ENCODE results near the gene IQSEC3.
"Not testable (repeated sequence)": the region's sequence is repeated elsewhere in the genome, so short reads cannot be mapped to it uniquely, and the experiment has no call there.

IQSEC3 gene

GRCh38 chr12:214003-214741 lies 147.6 kb downstream of the IQSEC3 start, which contains the start of gene SLC6A12:
Gene SLC6A12, minus strand, starts transcription at chr12:214157. Its CDS starts 4,171 bp downstream, at chr12:209986.
- WGBS, result 25% methylated on average over 13 of the region's 14 CpGs
- H3K27me3 ChIP-seq (ENCODE audit: insufficient read depth, low read length), result peaks cover 63% of the 10 kb centered on the region
- peaks cover 10% of the 10 kb centered on the region; the same call in 1 of the 2 replicates for H3K4me1 ChIP-seq (ENCODE audit: insufficient read depth, low read length)
- H3K36me3 ChIP-seq (ENCODE audit: insufficient read depth, low read length), result no peaks in the 10 kb centered on the region
- H3K9ac ChIP-seq (ENCODE audit: low read depth, low read length), result no peak within 1 kb of the TSS
- H3K4me3 ChIP-seq (ENCODE audit: low read length), result peak within 1 kb of the TSS; percentile 11; the same call in 1 of the 2 replicates
- H3K27ac ChIP-seq (ENCODE audit: low read depth, low read length), result no peak within 1 kb of the TSS
- no peaks in the 10 kb centered on the region for H3K9me3 ChIP-seq (ENCODE audit: insufficient read depth, low read depth, low read length)

- no peaks in the 10 kb centered on the region for H3K36me3 ChIP-seq (ENCODE audit: insufficient read depth, low read length)
- peaks cover 53% of the 10 kb centered on the region for H3K27me3 ChIP-seq (ENCODE audit: insufficient read depth, low read length)
- H3K9me3 ChIP-seq (ENCODE audit: insufficient read depth, low read depth, low read length), result no peaks in the 10 kb centered on the region
- peaks cover 10% of the 10 kb centered on the region; the same call in 1 of the 2 replicates for H3K4me1 ChIP-seq (ENCODE audit: insufficient read depth, low read length)
- 92% methylated on average over 6 of the region's 6 CpGs for WGBS
- H3K9ac ChIP-seq (ENCODE audit: low read depth, low read length), result no peak overlapping the region
- H3K27ac ChIP-seq (ENCODE audit: low read depth, low read length), result no peak overlapping the region
- no peak overlapping the region for H3K4me3 ChIP-seq (ENCODE audit: low read length)
Observed at GRCh38 chr12:215116-215515, 148.5 kb downstream of the IQSEC3 start.

DNA sequence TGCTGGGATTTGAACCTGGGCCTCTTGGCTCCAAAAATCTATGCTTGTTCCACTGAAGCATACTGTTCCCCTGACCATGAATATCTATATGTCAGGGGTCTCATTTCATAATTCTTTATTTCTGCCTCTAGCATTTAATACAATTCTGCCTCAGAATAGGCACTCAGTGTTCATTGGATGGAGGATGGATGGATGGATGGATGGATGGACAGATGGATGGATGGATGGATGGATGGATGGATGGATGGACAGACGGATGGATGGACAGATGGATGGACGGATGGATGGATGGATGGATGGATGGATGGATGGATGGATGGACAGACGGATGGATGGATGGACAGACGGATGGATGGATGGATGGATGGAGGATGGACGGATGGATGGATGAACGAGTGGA lies 150.5 kb downstream of the IQSEC3 start:
- WGBS, result 80% methylated on average over 6 of the region's 6 CpGs
- H3K36me3 ChIP-seq (ENCODE audit: insufficient read depth, low read length); H3K9me3 ChIP-seq (ENCODE audit: insufficient read depth, low read depth, low read length); H3K27ac ChIP-seq (ENCODE audit: low read depth, low read length); H3K9ac ChIP-seq (ENCODE audit: low read depth, low read length); H3K4me3 ChIP-seq (ENCODE audit: low read length): not testable (repeated sequence)
- peaks cover 34% of the 10 kb centered on the region for H3K27me3 ChIP-seq (ENCODE audit: insufficient read depth, low read length)
- H3K4me1 ChIP-seq (ENCODE audit: insufficient read depth, low read length), result peaks cover 10% of the 10 kb centered on the region; the same call in 1 of the 2 replicates

GRCh38 chr12:218221-218620 lies 151.7 kb downstream of the IQSEC3 start:
- Histone ChIP-seq H3K27ac (ENCODE audit: low read depth, low read length) (no peak overlapping the region), H3K4me3 (ENCODE audit: low read length) (no peak overlapping the region), H3K9ac (ENCODE audit: low read depth, low read length) (no peak overlapping the region), H3K36me3 (ENCODE audit: insufficient read depth, low read length) (no peaks in the 10 kb centered on the region), H3K9me3 (ENCODE audit: insufficient read depth, low read depth, low read length) (no peaks in the 10 kb centered on the region), H3K27me3 (ENCODE audit: insufficient read depth, low read length) (peaks cover 22% of the 10 kb centered on the region), H3K4me1 (ENCODE audit: insufficient read depth, low read length) (peaks cover 10% of the 10 kb centered on the region; the same call in 1 of the 2 replicates)
- whole genome bisulfite sequencing, result 88% methylated on average over 5 of the region's 5 CpGs

GRCh38 chr12:218728-219590 lies 152.4 kb downstream of the IQSEC3 start:
- peaks cover 15% of the 10 kb centered on the region for H3K27me3 ChIP-seq (ENCODE audit: insufficient read depth, low read length)
- no peak overlapping the region for H3K27ac ChIP-seq (ENCODE audit: low read depth, low read length)
- no peak overlapping the region for H3K4me3 ChIP-seq (ENCODE audit: low read length)
- no peaks in the 10 kb centered on the region for H3K9me3 ChIP-seq (ENCODE audit: insufficient read depth, low read depth, low read length)
- WGBS, result 87% methylated on average over 30 of the region's 30 CpGs
- peaks cover 5% of the 10 kb centered on the region; the same call in 1 of the 2 replicates for H3K4me1 ChIP-seq (ENCODE audit: insufficient read depth, low read length)
- no peak overlapping the region for H3K9ac ChIP-seq (ENCODE audit: low read depth, low read length)
- no peaks in the 10 kb centered on the region for H3K36me3 ChIP-seq (ENCODE audit: insufficient read depth, low read length)

DNA sequence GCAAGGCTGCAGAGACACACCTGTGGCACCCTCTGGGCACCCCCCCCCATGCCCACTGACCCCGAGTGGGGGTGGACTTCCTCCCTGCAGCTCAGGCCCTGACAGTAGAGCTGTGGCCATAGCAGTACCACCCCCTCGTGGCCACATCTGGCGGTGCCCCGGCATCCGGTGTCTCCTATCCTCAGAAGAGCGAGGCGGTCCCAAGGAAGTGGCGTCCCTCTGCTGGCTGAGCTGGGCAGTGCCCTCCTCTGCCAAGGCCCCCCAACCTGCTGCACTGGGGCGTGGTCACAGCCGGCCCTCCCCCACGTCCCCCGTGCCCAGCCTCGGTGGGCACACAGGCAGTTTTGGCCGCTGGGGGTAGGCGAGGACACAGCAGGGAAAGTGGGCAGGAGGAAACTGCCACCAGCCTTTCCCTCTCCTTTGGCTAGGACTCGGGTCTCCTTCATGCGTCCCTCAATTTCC lies 153.4 kb downstream of the IQSEC3 start:
- Histone ChIP-seq H3K9ac (ENCODE audit: low read depth, low read length) (no peak overlapping the region), H3K27me3 (ENCODE audit: insufficient read depth, low read length) (peaks cover 6% of the 10 kb centered on the region), H3K4me3 (ENCODE audit: low read length) (peak overlapping the region; percentile 36), H3K36me3 (ENCODE audit: insufficient read depth, low read length) (no peaks in the 10 kb centered on the region), H3K9me3 (ENCODE audit: insufficient read depth, low read depth, low read length) (no peaks in the 10 kb centered on the region), H3K4me1 (ENCODE audit: insufficient read depth, low read length) (no peaks in the 10 kb centered on the region), H3K27ac (ENCODE audit: low read depth, low read length) (no peak overlapping the region)
- WGBS, result 22% methylated on average over 16 of the region's 17 CpGs

- Histone ChIP-seq H3K27ac (ENCODE audit: low read depth, low read length) (no peak overlapping the region), H3K27me3 (ENCODE audit: insufficient read depth, low read length) (peaks cover under 1% of the 10 kb centered on the region; the same call in 1 of the 2 replicates), H3K9me3 (ENCODE audit: insufficient read depth, low read depth, low read length) (no peaks in the 10 kb centered on the region), H3K36me3 (ENCODE audit: insufficient read depth, low read length) (no peaks in the 10 kb centered on the region), H3K9ac (ENCODE audit: low read depth, low read length) (no peak overlapping the region), H3K4me1 (ENCODE audit: insufficient read depth, low read length) (no peaks in the 10 kb centered on the region), H3K4me3 (ENCODE audit: low read length) (no peak overlapping the region; the same call in 1 of the 2 replicates)
- WGBS, result 79% methylated on average over 6 of the region's 6 CpGs
Observed at GRCh38 chr12:220491-220890, 153.9 kb downstream of the IQSEC3 start.

GRCh38 chr12:220946-221550 lies 154.5 kb downstream of the IQSEC3 start:
- Histone ChIP-seq H3K4me1 (ENCODE audit: insufficient read depth, low read length) (no peaks in the 10 kb centered on the region), H3K27ac (ENCODE audit: low read depth, low read length) (no peak overlapping the region), H3K4me3 (ENCODE audit: low read length) (no peak overlapping the region), H3K36me3 (ENCODE audit: insufficient read depth, low read length) (no peaks in the 10 kb centered on the region), H3K9ac (ENCODE audit: low read depth, low read length) (no peak overlapping the region), H3K27me3 (ENCODE audit: insufficient read depth, low read length) (no peaks in the 10 kb centered on the region; the same call in 1 of the 2 replicates), H3K9me3 (ENCODE audit: insufficient read depth, low read depth, low read length) (no peaks in the 10 kb centered on the region)
- WGBS, result 90% methylated on average over 19 of the region's 19 CpGs

DNA sequence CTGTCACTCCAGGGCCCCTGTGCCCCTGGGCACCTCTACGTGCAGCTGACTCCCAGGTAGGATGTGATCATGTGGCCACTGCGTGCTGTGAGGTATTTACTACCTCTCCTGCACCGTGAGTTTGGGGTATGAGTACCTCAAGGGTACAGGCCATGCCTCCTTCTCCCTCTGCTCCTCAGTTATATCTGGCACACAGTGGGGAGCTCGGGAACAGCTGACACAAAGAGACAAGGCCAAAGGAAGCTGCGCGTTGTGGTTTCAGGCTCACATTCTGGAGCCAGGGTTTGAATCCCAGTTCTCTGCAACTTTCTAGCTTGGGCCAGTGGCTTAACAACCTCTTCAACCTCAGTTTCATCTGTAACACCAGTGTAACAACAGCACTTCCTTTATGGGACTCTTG lies 155.2 kb downstream of the IQSEC3 start:
- Histone ChIP-seq H3K27ac (ENCODE audit: low read depth, low read length) (no peak overlapping the region), H3K27me3 (ENCODE audit: insufficient read depth, low read length) (no peaks in the 10 kb centered on the region; the same call in 1 of the 2 replicates), H3K9ac (ENCODE audit: low read depth, low read length) (no peak overlapping the region), H3K4me1 (ENCODE audit: insufficient read depth, low read length) (no peaks in the 10 kb centered on the region), H3K9me3 (ENCODE audit: insufficient read depth, low read depth, low read length) (no peaks in the 10 kb centered on the region), H3K4me3 (ENCODE audit: low read length) (no peak overlapping the region), H3K36me3 (ENCODE audit: insufficient read depth, low read length) (no peaks in the 10 kb centered on the region)
- 91% methylated on average over 6 of the region's 6 CpGs for WGBS

DNA sequence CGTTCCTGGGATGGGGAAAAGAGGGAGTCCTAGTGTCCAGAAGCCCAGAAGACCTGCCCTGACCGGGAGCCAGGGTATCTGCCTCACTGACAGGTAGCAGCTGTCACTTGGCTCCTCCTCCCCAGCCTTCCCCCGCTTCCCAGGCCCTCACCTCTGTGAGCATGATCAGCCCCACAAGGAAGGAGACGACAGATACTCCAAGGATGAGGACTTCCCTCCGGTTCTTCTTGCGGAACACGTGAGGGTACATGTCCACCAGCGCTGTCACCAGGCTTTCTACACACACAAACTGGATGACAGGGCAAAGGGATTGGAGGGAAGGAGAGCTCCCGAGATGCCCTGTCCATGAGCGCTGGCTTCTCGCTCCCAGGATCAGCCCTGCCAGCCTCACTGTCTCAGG lies 157.3 kb downstream of the IQSEC3 start:
- H3K36me3 ChIP-seq (ENCODE audit: insufficient read depth, low read length), result no peaks in the 10 kb centered on the region
- no peaks in the 10 kb centered on the region for H3K9me3 ChIP-seq (ENCODE audit: insufficient read depth, low read depth, low read length)
- H3K4me1 ChIP-seq (ENCODE audit: insufficient read depth, low read length), result no peaks in the 10 kb centered on the region
- H3K9ac ChIP-seq (ENCODE audit: low read depth, low read length), result no peak overlapping the region
- no peak overlapping the region for H3K4me3 ChIP-seq (ENCODE audit: low read length)
- 84% methylated on average over 11 of the region's 11 CpGs for WGBS
- H3K27me3 ChIP-seq (ENCODE audit: insufficient read depth, low read length), result no peaks in the 10 kb centered on the region; the same call in 1 of the 2 replicates
- no peak overlapping the region for H3K27ac ChIP-seq (ENCODE audit: low read depth, low read length)

Measured in HUES64 (cell line).